Measurements from ENCODE around the gene PDILT.
"Not testable (repeated sequence)": the region's sequence is repeated elsewhere in the genome, so short reads cannot be mapped to it uniquely, and the experiment has no call there.

- TF ChIP-seq, protein P1, sequence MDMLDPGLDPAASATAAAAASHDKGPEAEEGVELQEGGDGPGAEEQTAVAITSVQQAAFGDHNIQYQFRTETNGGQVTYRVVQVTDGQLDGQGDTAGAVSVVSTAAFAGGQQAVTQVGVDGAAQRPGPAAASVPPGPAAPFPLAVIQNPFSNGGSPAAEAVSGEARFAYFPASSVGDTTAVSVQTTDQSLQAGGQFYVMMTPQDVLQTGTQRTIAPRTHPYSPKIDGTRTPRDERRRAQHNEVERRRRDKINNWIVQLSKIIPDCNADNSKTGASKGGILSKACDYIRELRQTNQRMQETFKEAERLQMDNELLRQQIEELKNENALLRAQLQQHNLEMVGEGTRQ (IDR thresholded peaks at IDR 0.05; ENCODE audit: low read length), result not testable (repeated sequence)
- TF ChIP-seq YY1 (IDR thresholded peaks at IDR 0.05; ENCODE audit: low read depth, low read length); CEBPB (IDR thresholded peaks at IDR 0.05; ENCODE audit: low read depth, low read length); POLR2A (IDR thresholded peaks at IDR 0.05; ENCODE audit: control extremely low read depth in 1 of 2, low read depth in 2 of 2, low read length in 2 of 2); CTCF (IDR thresholded peaks at IDR 0.05; ENCODE audit: control extremely low read depth in 1 of 3, insufficient read depth in 1 of 3, low read depth in 1 of 3, low read length in 3 of 3); SIN3A (conservative IDR thresholded peaks at IDR 0.05 in 1 of 2, IDR thresholded peaks at IDR 0.05 in 1 of 2; ENCODE audit: low read depth in 1 of 2, low read length in 2 of 2); RFX5 (IDR thresholded peaks at IDR 0.05; ENCODE audit: borderline replicate concordance, low read depth, low read length); TBP (IDR thresholded peaks at IDR 0.05; ENCODE audit: low read depth, low read length); EP300 (IDR thresholded peaks at IDR 0.05; ENCODE audit: borderline replicate concordance in 1 of 2, low read depth in 2 of 2, low read length in 2 of 2); MAFK (IDR thresholded peaks at IDR 0.05; ENCODE audit: low read depth, low read length): not testable (repeated sequence)
- TF ChIP-seq, protein P2, sequence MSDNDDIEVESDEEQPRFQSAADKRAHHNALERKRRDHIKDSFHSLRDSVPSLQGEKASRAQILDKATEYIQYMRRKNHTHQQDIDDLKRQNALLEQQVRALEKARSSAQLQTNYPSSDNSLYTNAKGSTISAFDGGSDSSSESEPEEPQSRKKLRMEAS (IDR thresholded peaks at IDR 0.05), result not testable (repeated sequence)
These were observed 42.3 kb upstream of the PDILT start for GRCh38 chr16:20446652-20447393.

Data from H1 (cell line).